H1 (cell line): Measurements from ENCODE around the gene JDP2. TPM values are rescaled to one million over a fixed set of nuclear protein-coding genes. Genes with fewer than 3 reads are reported as not detected.

Experiments used
- CHD7 ChIP-seq: fragments of 300-600 bp; sonication (generic); IDR thresholded peaks from 2 replicates; pipeline ENCODE4 v1.7.1; 2012; ENCODE audit warnings: low read length, moderate library complexity, mild to moderate bottlenecking, inconsistent platforms; ENCODE audit not compliant: insufficient replicate concordance
- CTBP2 ChIP-seq: IDR thresholded peaks from 2 replicates; pipeline ENCODE4 v1.7.0; 2011; ENCODE audit warnings: borderline replicate concordance, mild to moderate bottlenecking, moderate library complexity, mixed read lengths, low read length; ENCODE audit not compliant: insufficient read depth, insufficient read length
- polyA plus RNA-seq, 7 experiments: library from polyadenylated mRNA; depleted of rRNA in 3 of 7; stranded (reverse) in 5 of 7; unstranded in 2 of 7; fragments of >200 nt in 5 of 7; fragments of 200-250 nt in 2 of 7; gene quantifications; 1 replicate in 5 of 7; 2 replicates in 1 of 7; 4 replicates in 1 of 7; pipeline versions ENCODE4 v1.2.1 to v1.2.3, GENCODE V29; 2011 to 2013; ENCODE audit warnings: missing spikeins in 2 of 7, mixed read lengths in 2 of 7
- total RNA-seq: library from RNA; stranded (reverse); fragmentation: NEBNext Ultra II Directional; extraction: Animal tissue kit (Norgen Biotek cat#: 25700); gene quantifications from 2 replicates; pipeline ENCODE4 v1.2.1, GENCODE V29; 2021

The JDP2 gene
- total and polyA plus RNA-seq, 2 of the 8 experiments (the other 6 are each of a cell fraction or from before 2014, with no cell fraction given), result 8.9 to 27.2 TPM

GRCh38 chr14:75389679-75390078, 38.1 kb upstream of the JDP2 start (continued):
- TF ChIP-seq CHD7 (no peak), CTBP2 (no peak)
- TF ChIP-seq, all 59 proteins: peak for 0
